Measurements from ENCODE around the gene SUSD4. TPM values are rescaled to one million over a fixed set of nuclear protein-coding genes. Genes with fewer than 3 reads are reported as not detected.

The SUSD4 gene
- total and polyA plus RNA-seq, 9 of the 15 experiments (the other 6 are each of a cell fraction or from before 2014, with no cell fraction given): 0.06 to 1.7 (median 0.09) TPM; not detected in 4

DNA sequence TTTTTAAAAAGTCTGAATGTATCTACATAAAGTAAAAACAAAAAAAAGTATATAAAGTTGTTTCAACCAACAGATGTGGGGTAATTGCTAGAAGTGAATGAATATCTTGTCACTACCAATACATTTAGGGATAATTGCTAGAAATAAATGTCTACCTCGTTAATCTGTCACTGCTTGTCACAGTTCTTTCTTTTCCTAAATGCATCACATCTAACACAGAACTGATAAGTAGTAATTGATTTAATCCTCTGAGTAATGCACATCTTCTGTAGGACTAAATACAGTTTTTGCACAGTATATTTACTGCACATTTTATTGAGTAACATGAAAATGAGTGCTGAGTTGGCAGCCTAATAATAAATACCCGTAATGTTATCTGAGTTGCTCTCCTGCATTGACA, 72.2 kb downstream of the SUSD4 start:
- no peaks in the 10 kb centered on the region for H4K20me1 ChIP-seq (replicated peaks; ENCODE audit: control insufficient read depth, insufficient read depth, low read length)
- ChIA-PET POLR2A (no interaction called here), CTCF (ENCODE audit: low intra/inter-chr PET ratio) (no interaction called here)
- intact Hi-C loops (cut with micrococcal nuclease) (no loop called here), in situ Hi-C loops (cut with MboI) (no loop called here)
- ATAC-seq (no peak), DNase-seq (ENCODE audit: extremely low read depth in 1 of 4, low spot score in 3 of 4) (no peak), FAIRE-seq (no peak)
- H3K79me2 ChIP-seq (ENCODE audit: control insufficient read depth, insufficient read depth, low read length): no peaks in the 10 kb centered on the region
- no peak overlapping the region for H3K4me3 ChIP-seq
- no peak overlapping the region for H3K9ac ChIP-seq (ENCODE audit: insufficient read depth in 1 of 2, low read depth in 2 of 2, low read length in 2 of 2)
- peaks cover 4 to 33% of the 10 kb centered on the region in 2 experiments; a peak in 4 of 5 replicates for H3K27me3 ChIP-seq (ENCODE audit: control insufficient read depth in 2 of 2, insufficient read depth in 2 of 2, low read length in 2 of 2)
- BruUV-seq (replicated peaks): no TSS peak
- H3K4me1 ChIP-seq (replicated peaks in 1 of 2; ENCODE audit: control insufficient read depth in 2 of 2, insufficient read depth in 2 of 2, low read length in 2 of 2): no peaks in the 10 kb centered on the region; a peak in 1 of 5 replicates
- no peaks in the 10 kb centered on the region for H3K9me3 ChIP-seq (replicated peaks; ENCODE audit: control insufficient read depth, insufficient read depth, low read depth, low read length)
- 0% methylated on average over 2 of the region's 2 CpGs for WGBS (ENCODE audit: insufficient coverage, low coverage, missing lambda C conversion rate)
- H3K27ac ChIP-seq (ENCODE audit: extremely low read depth, low read depth, low read length): no peak overlapping the region
- H3K9me1 ChIP-seq (ENCODE audit: control insufficient read depth, insufficient read depth, low read length): no peaks in the 10 kb centered on the region
- H3K4me2 ChIP-seq (ENCODE audit: insufficient read depth, low read length): no peak overlapping the region
- H3K36me3 ChIP-seq (ENCODE audit: control insufficient read depth, insufficient read depth, low read length): no peaks in the 10 kb centered on the region
- H2AFZ ChIP-seq (ENCODE audit: low read depth, low read length): no peak overlapping the region
- TF ChIP-seq SIN3B (IDR thresholded peaks at IDR 0.05; ENCODE audit: low read depth): no peak
- no peak for TF ChIP-seq HMG20A (CRISPR knock-in tag; conservative IDR thresholded peaks at IDR 0.05)
- TF ChIP-seq RBBP5 (IDR thresholded peaks at IDR 0.05; ENCODE audit: borderline replicate concordance, insufficient read depth, low read length, poor library complexity, severe bottlenecking): no peak
- no peak for TF ChIP-seq PYGO2 (tag; IDR thresholded peaks at IDR 0.05)
- TF ChIP-seq ZNF175 (CRISPR knock-in tag; IDR thresholded peaks at IDR 0.05; ENCODE audit: low read depth): no peak
- TF ChIP-seq CHD2 (IDR thresholded peaks at IDR 0.05; ENCODE audit: low read depth, low read length): no peak
- TF ChIP-seq, protein P1, sequence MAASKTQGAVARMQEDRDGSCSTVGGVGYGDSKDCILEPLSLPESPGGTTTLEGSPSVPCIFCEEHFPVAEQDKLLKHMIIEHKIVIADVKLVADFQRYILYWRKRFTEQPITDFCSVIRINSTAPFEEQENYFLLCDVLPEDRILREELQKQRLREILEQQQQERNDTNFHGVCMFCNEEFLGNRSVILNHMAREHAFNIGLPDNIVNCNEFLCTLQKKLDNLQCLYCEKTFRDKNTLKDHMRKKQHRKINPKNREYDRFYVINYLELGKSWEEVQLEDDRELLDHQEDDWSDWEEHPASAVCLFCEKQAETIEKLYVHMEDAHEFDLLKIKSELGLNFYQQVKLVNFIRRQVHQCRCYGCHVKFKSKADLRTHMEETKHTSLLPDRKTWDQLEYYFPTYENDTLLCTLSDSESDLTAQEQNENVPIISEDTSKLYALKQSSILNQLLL (CRISPR knock-in tag; IDR thresholded peaks at IDR 0.05; ENCODE audit: borderline replicate concordance): no peak
- TF ChIP-seq SIN3A (IDR thresholded peaks at IDR 0.05; ENCODE audit: borderline replicate concordance in 2 of 2, control insufficient read depth in 1 of 2, low read depth in 2 of 2, low read length in 2 of 2): no peak
- TF ChIP-seq, protein P2, sequence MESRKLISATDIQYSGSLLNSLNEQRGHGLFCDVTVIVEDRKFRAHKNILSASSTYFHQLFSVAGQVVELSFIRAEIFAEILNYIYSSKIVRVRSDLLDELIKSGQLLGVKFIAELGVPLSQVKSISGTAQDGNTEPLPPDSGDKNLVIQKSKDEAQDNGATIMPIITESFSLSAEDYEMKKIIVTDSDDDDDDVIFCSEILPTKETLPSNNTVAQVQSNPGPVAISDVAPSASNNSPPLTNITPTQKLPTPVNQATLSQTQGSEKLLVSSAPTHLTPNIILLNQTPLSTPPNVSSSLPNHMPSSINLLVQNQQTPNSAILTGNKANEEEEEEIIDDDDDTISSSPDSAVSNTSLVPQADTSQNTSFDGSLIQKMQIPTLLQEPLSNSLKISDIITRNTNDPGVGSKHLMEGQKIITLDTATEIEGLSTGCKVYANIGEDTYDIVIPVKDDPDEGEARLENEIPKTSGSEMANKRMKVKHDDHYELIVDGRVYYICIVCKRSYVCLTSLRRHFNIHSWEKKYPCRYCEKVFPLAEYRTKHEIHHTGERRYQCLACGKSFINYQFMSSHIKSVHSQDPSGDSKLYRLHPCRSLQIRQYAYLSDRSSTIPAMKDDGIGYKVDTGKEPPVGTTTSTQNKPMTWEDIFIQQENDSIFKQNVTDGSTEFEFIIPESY (CRISPR knock-in tag; IDR thresholded peaks at IDR 0.05): no peak
- TF ChIP-seq ZNF445 (CRISPR knock-in tag; IDR thresholded peaks at IDR 0.05; ENCODE audit: low read depth): no peak
- TF ChIP-seq TOE1 (IDR thresholded peaks at IDR 0.05; ENCODE audit: borderline replicate concordance): no peak
- no peak for TF ChIP-seq TOE1 (CRISPR knock-in tag; IDR thresholded peaks at IDR 0.05; ENCODE audit: borderline replicate concordance, low read depth)
- TF ChIP-seq RCOR1 (IDR thresholded peaks at IDR 0.05; ENCODE audit: borderline replicate concordance in 1 of 2, low read depth in 2 of 2, low read length in 2 of 2): no peak
- TF ChIP-seq GABPA (tag; conservative IDR thresholded peaks at IDR 0.05; ENCODE audit: low read depth): no peak

Data from K562 (cell line).